Erythroblast (primary cell): ENCODE results near the gene SPSB4.

Source experiments
- GATA1 ChIP-seq: IDR thresholded peaks from 2 replicates; pipeline ENCODE4 v1.6.1; 2011; ENCODE audit warnings: low read depth, mild to moderate bottlenecking, control low read depth, low read length, moderate library complexity
- POLR2A ChIP-seq: IDR thresholded peaks from 2 replicates; pipeline ENCODE4 v1.6.1; 2011; ENCODE audit warnings: mild to moderate bottlenecking, low read length

DNA sequence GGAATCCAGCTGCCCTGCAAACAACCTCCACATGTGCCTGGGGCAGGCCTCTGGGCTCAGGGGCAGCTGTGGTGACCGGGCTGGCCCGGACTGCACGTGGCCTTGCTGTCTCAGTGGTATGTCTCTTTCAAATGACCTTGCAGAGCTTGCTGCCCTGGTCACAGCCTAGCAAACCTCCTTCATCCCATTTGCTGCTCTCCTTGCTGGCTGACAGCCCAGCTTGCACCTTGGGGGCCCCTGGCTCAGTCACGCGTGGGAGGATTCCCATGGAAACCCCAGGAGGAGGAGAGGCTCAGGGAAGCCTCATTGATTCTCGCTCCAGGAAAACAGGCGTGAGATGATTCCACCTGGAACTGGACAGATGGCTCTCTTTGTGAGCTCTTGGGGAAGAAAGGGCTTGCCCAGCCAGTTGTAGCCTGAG, 5.6 kb downstream of the SPSB4 start:
- TF ChIP-seq POLR2A = no peak
- TF ChIP-seq GATA1 = no peak
